GM18870 (cell line): Measurements from ENCODE around the gene TNFRSF6B.

Experiments used
- ATAC-seq: cut with Tn5 transposase; IDR thresholded peaks from one replicate; pipeline ENCODE4 v1.9.1; 2021; ENCODE audit warnings: moderate library complexity; ENCODE audit not compliant: unreplicated experiment

Gene TNFRSF6B

GRCh38 chr20:63746751-63747315 is 50.4 kb downstream of the TNFRSF6B start:
- ATAC-seq = no peak

- ATAC-seq = no peak
Measured at GRCh38 chr20:63747622-63748069, 51.2 kb downstream of the TNFRSF6B start.
